A549 (cell line): ENCODE measurements around the gene SEMG2.

ENCODE experiments used
- KDM1A ChIP-seq: fragments of 200-600 bp; sonication (generic); IDR thresholded peaks from 2 replicates; pipeline ENCODE4 v1.6.1; 2016; ENCODE audit warnings: low read depth, mild to moderate bottlenecking
- NFE2L2 ChIP-seq: fragments of 150-350 bp; conservative IDR thresholded peaks from 2 replicates; pipeline ENCODE4 v1.6.1; 2014; ENCODE audit warnings: low read length
- SMC3 ChIP-seq: fragments of >200 bp; sonication (Bioruptor Twin); formaldehyde crosslinking; IDR thresholded peaks from 3 replicates; pipeline ENCODE4 v1.6.1; 2018; ENCODE audit warnings: inconsistent platforms

DNA sequence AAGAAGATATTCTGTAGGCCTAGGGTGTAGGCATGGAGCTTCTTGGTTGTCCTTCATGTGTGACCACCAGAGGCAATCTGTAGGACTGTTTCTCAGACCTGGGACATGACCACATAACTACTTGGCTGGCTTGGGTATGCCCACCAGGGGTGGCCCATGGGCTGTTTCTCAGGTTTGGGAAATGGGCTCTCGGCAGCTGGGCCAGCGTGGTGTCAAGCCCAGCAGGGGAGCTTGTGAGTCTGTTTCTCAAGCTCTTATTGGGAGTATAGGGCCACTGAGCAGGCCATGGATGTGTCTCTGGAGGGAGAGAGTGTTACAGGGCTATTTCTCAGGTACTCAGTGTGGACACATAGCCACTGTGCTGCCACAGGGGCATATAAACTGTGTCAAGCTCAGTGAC is 2.5 kb upstream of the SEMG2 start:
- no peak for TF ChIP-seq KDM1A
- TF ChIP-seq NFE2L2 = no peak
- no peak for TF ChIP-seq SMC3
